AG04450 (cell line): ENCODE results near the gene CMTM1. TPM values are rescaled to one million over a fixed set of nuclear protein-coding genes. Genes with fewer than 3 reads are reported as not detected.

Experiments used
- CTCF ChIA-PET: fragments of 300-600, 350-600 bp; formaldehyde crosslinking; extraction: SDS; loops from one replicate; lab custom pipeline; 2022; ENCODE audit warnings: antibody characterized with exemption, inconsistent platforms; lab: Charles Lee
- POLR2A ChIA-PET: fragments of 350-600 bp; formaldehyde crosslinking; extraction: SDS; loops from one replicate; lab custom pipeline; 2021; ENCODE audit warnings: antibody characterized with exemption, inconsistent platforms; lab: Yijun Ruan, JAX
- DNase-seq: peaks from one replicate; pipeline ENCODE4 v3.0.0-alpha.2; 2011; ENCODE audit warnings: low read depth, low spot score
- H3K27ac ChIP-seq: one replicate; pipeline ENCODE4 v1.5.1; 2012; ENCODE audit warnings: low read depth, low read length, control low read depth
- H3K27me3 ChIP-seq: one replicate; pipeline ENCODE4 v1.6.0; 2012; ENCODE audit warnings: low read length; ENCODE audit not compliant: control insufficient read depth, insufficient read depth
- H3K4me3 ChIP-seq: 2 replicates; pipeline ENCODE4 v1.5.1; 2011; ENCODE audit warnings: mild to moderate bottlenecking, low read depth, low read length, control low read depth
- H3K9me3 ChIP-seq: 2 replicates; pipeline ENCODE4 v1.5.1; 2012; ENCODE audit warnings: low read length; ENCODE audit not compliant: control insufficient read depth, insufficient read depth
- CTCF ChIP-seq: IDR thresholded peaks from 2 replicates; pipeline ENCODE4 v1.5.1; 2011; ENCODE audit warnings: low read depth, low read length, control low read depth, inconsistent platforms
- polyA plus RNA-seq: library from polyadenylated mRNA; depleted of rRNA; stranded (reverse); fragments of >200 nt; gene quantifications from 2 replicates; pipeline ENCODE4 v1.2.3, GENCODE V29; 2011

Gene CMTM1
- polyA plus RNA-seq, 1 experiment = 1.6 TPM

- H3K27ac ChIP-seq = no peak overlapping the region
- CTCF ChIA-PET = no interaction called here
- no peak overlapping the region for H3K4me3 ChIP-seq
- no peak for DNase-seq
- POLR2A ChIA-PET = no interaction called here
- no peaks in the 10 kb centered on the region for H3K27me3 ChIP-seq
- no peaks in the 10 kb centered on the region for H3K9me3 ChIP-seq
- TF ChIP-seq CTCF = no peak
Measured at GRCh38 chr16:66560107-66560506, 6.1 kb upstream of the CMTM1 start.

GRCh38 chr16:66561381-66562080 lies 4.7 kb upstream of the CMTM1 start:
- ChIA-PET POLR2A (no interaction called here), CTCF (interaction anchor here (0.8 to 1.1 kb wide), 3 partner anchors 9 to 307 kb away, joined by 3 read pairs; no protein-coding TSS in a partner anchor)
- Histone ChIP-seq H3K27me3 (no peaks in the 10 kb centered on the region), H3K9me3 (no peaks in the 10 kb centered on the region), H3K4me3 (no peak overlapping the region), H3K27ac (no peak overlapping the region)
- TF ChIP-seq CTCF = no peak
- DNase-seq = no peak

- ChIA-PET CTCF (interaction anchor here (0.8 to 2.3 kb wide), 7 partner anchors 8 to 310 kb away, joined by 3 to 8 read pairs (median 3); no protein-coding TSS in a partner anchor), POLR2A (no interaction called here)
- Histone ChIP-seq H3K9me3 (no peaks in the 10 kb centered on the region; the same call in 1 of the 2 replicates), H3K27ac (no peak overlapping the region), H3K4me3 (no peak overlapping the region), H3K27me3 (no peaks in the 10 kb centered on the region)
- DNase-seq = no peak
- TF ChIP-seq CTCF = no peak
Measured at GRCh38 chr16:66562409-66562808, 3.8 kb upstream of the CMTM1 start.

GRCh38 chr16:66562986-66563385 lies 3.3 kb upstream of the CMTM1 start:
- no peaks in the 10 kb centered on the region for H3K27me3 ChIP-seq
- TF ChIP-seq CTCF = no peak
- H3K27ac ChIP-seq = no peak overlapping the region
- CTCF ChIA-PET = interaction anchor here (1.1 to 2.3 kb wide), 5 partner anchors 8 to 310 kb away, joined by 3 to 8 read pairs (median 4); no protein-coding TSS in a partner anchor
- H3K4me3 ChIP-seq = no peak overlapping the region
- H3K9me3 ChIP-seq = no peaks in the 10 kb centered on the region; the same call in 1 of the 2 replicates
- POLR2A ChIA-PET = no interaction called here
- DNase-seq = no peak
